Stimulated activated CD4-positive, alpha-beta T cell treated with anti-CD3 and anti-CD28 coated beads, Interleukin-1b, Interleukin-23, amount 100 ng/mL, for 4 hours (primary cell): ENCODE results near the gene CFAP69.
"Not testable (repeated sequence)": the region's sequence is repeated elsewhere in the genome, so short reads cannot be mapped to it uniquely, and the experiment has no call there.

Source experiments
- DNase-seq, 2 donors: peaks; one replicate each; pipeline ENCODE4 v3.0.0-alpha.2; 2020; ENCODE audit warnings: low read depth in 2 of 2

CFAP69 gene

GRCh38 chr7:90272242-90272641 lies 27.3 kb downstream of the CFAP69 start:
- DNase-seq = no peak

GRCh38 chr7:90274161-90274560 lies 29.2 kb downstream of the CFAP69 start:
- DNase-seq = no peak

- DNase-seq = no peak
Observed at GRCh38 chr7:90276033-90276728, 31.2 kb downstream of the CFAP69 start.

- DNase-seq = no peak
Observed at GRCh38 chr7:90288154-90288553, 43.2 kb downstream of the CFAP69 start.

- DNase-seq = no peak
Observed at GRCh38 chr7:90290244-90291113, 45.5 kb downstream of the CFAP69 start.

GRCh38 chr7:90298145-90299038 lies 53.4 kb downstream of the CFAP69 start:
- no peak for DNase-seq

- DNase-seq = no peak
Observed at GRCh38 chr7:90303241-90303640, 58.3 kb downstream of the CFAP69 start.

- no peak for DNase-seq
Observed at GRCh38 chr7:90309872-90310271, 64.9 kb downstream of the CFAP69 start.

GRCh38 chr7:90311175-90311574 lies 66.2 kb downstream of the CFAP69 start:
- no peak for DNase-seq

GRCh38 chr7:90312745-90313144 lies 67.8 kb downstream of the CFAP69 start:
- DNase-seq = no peak

- DNase-seq = no peak
Observed at GRCh38 chr7:90313907-90314306, 68.9 kb downstream of the CFAP69 start.

GRCh38 chr7:90320014-90320413 lies 75.0 kb downstream of the CFAP69 start:
- no peak for DNase-seq

GRCh38 chr7:90320418-90320800 lies 75.4 kb downstream of the CFAP69 start:
- no peak for DNase-seq

GRCh38 chr7:90320801-90321494 lies 76.0 kb downstream of the CFAP69 start, which contains the start of gene FAM237B:
Gene FAM237B (minus strand): TSS chr7:90321304. CDS start chr7:90319748, 1,556 bp downstream.
- DNase-seq = no peak

- no peak for DNase-seq
Observed at GRCh38 chr7:90322837-90323236, 77.9 kb downstream of the CFAP69 start.

GRCh38 chr7:90326500-90326899 lies 81.5 kb downstream of the CFAP69 start:
- DNase-seq = no peak

- no peak for DNase-seq
Observed at GRCh38 chr7:90334193-90334843, 89.3 kb downstream of the CFAP69 start.

- not testable (repeated sequence) for DNase-seq
Observed at GRCh38 chr7:90334926-90335325, 90.0 kb downstream of the CFAP69 start.

- no peak for DNase-seq
Observed at GRCh38 chr7:90337106-90337505, 92.1 kb downstream of the CFAP69 start.

GRCh38 chr7:90345016-90345415 lies 100.0 kb downstream of the CFAP69 start:
- no peak for DNase-seq
